Measurements from ENCODE around the gene SLC25A21. TPM values are rescaled to one million over a fixed set of nuclear protein-coding genes. Genes with fewer than 3 reads are reported as not detected.
"Not testable (repeated sequence)": the region's sequence is repeated elsewhere in the genome, so short reads cannot be mapped to it uniquely, and the experiment has no call there.

SLC25A21 gene
- polyA plus RNA-seq, 1 experiment, result 1.5 TPM

GRCh38 chr14:36820111-36820709 is 352.2 kb downstream of the SLC25A21 start:
- CTCF ChIA-PET, result no interaction called here
- no peaks in the 10 kb centered on the region for H3K27me3 ChIP-seq (ENCODE audit: control insufficient read depth, insufficient read depth, low read length)
- no peaks in the 10 kb centered on the region for H3K9me3 ChIP-seq (ENCODE audit: control insufficient read depth, insufficient read depth, low read length)
- TF ChIP-seq CTCF (IDR thresholded peaks at IDR 0.05; ENCODE audit: low read depth, low read length), result no peak
- no peak for DNase-seq (ENCODE audit: low read depth, low spot score)
- H3K27ac ChIP-seq (ENCODE audit: low read depth, low read length), result no peak overlapping the region
- POLR2A ChIA-PET, result no interaction called here
- no peak overlapping the region for H3K4me3 ChIP-seq (ENCODE audit: low read depth, low read length)

- ChIA-PET CTCF (interaction anchor here (1.3 to 1.7 kb wide), 2 partner anchors 299 to 331 kb away, joined by 3 to 4 read pairs; no protein-coding TSS in a partner anchor), POLR2A (no interaction called here)
- DNase-seq (ENCODE audit: low read depth, low spot score), result no peak
- no peak for TF ChIP-seq CTCF (IDR thresholded peaks at IDR 0.05; ENCODE audit: low read depth, low read length)
- H3K9me3 ChIP-seq (ENCODE audit: control insufficient read depth, insufficient read depth, low read length), result no peaks in the 10 kb centered on the region
- H3K27ac ChIP-seq (ENCODE audit: low read depth, low read length), result no peak overlapping the region
- H3K27me3 ChIP-seq (ENCODE audit: control insufficient read depth, insufficient read depth, low read length), result no peaks in the 10 kb centered on the region
- no peak overlapping the region for H3K4me3 ChIP-seq (ENCODE audit: low read depth, low read length)
These were observed 353.5 kb downstream of the SLC25A21 start for GRCh38 chr14:36818794-36819384.

GRCh38 chr14:36818246-36818645 is 354.2 kb downstream of the SLC25A21 start:
- TF ChIP-seq CTCF (IDR thresholded peaks at IDR 0.05; ENCODE audit: low read depth, low read length), result no peak
- Histone ChIP-seq H3K4me3 (ENCODE audit: low read depth, low read length) (no peak overlapping the region), H3K9me3 (ENCODE audit: control insufficient read depth, insufficient read depth, low read length) (no peaks in the 10 kb centered on the region), H3K27me3 (ENCODE audit: control insufficient read depth, insufficient read depth, low read length) (no peaks in the 10 kb centered on the region), H3K27ac (ENCODE audit: low read depth, low read length) (no peak overlapping the region)
- POLR2A ChIA-PET, result no interaction called here
- no peak for DNase-seq (ENCODE audit: low read depth, low spot score)
- CTCF ChIA-PET, result interaction anchor here (1.3 to 1.7 kb wide), 2 partner anchors 299 to 332 kb away, joined by 3 to 4 read pairs; no protein-coding TSS in a partner anchor

- no peak for TF ChIP-seq CTCF (IDR thresholded peaks at IDR 0.05; ENCODE audit: low read depth, low read length)
- no peak for DNase-seq (ENCODE audit: low read depth, low spot score)
- POLR2A ChIA-PET, result no interaction called here
- no peaks in the 10 kb centered on the region for H3K9me3 ChIP-seq (ENCODE audit: control insufficient read depth, insufficient read depth, low read length)
- CTCF ChIA-PET, result interaction anchor here (1.7 kb wide), 1 partner anchor 332 kb away, joined by 4 read pairs; no protein-coding TSS in a partner anchor
- H3K27me3 ChIP-seq (ENCODE audit: control insufficient read depth, insufficient read depth, low read length), result no peaks in the 10 kb centered on the region
- H3K27ac ChIP-seq (ENCODE audit: low read depth, low read length), result no peak overlapping the region
- no peak overlapping the region for H3K4me3 ChIP-seq (ENCODE audit: low read depth, low read length)
These were observed 355.1 kb downstream of the SLC25A21 start for GRCh38 chr14:36817071-36817930.

GRCh38 chr14:36816481-36816880 is 355.9 kb downstream of the SLC25A21 start:
- no peak for TF ChIP-seq CTCF (IDR thresholded peaks at IDR 0.05; ENCODE audit: low read depth, low read length)
- ChIA-PET POLR2A (no interaction called here), CTCF (no interaction called here)
- Histone ChIP-seq H3K27me3 (ENCODE audit: control insufficient read depth, insufficient read depth, low read length) (no peaks in the 10 kb centered on the region), H3K9me3 (ENCODE audit: control insufficient read depth, insufficient read depth, low read length) (no peaks in the 10 kb centered on the region), H3K27ac (ENCODE audit: low read depth, low read length) (no peak overlapping the region), H3K4me3 (ENCODE audit: low read depth, low read length) (no peak overlapping the region)
- no peak for DNase-seq (ENCODE audit: low read depth, low spot score)

- POLR2A ChIA-PET; H3K27ac ChIP-seq (ENCODE audit: low read depth, low read length); H3K4me3 ChIP-seq (ENCODE audit: low read depth, low read length); DNase-seq (ENCODE audit: low read depth, low spot score); H3K9me3 ChIP-seq (ENCODE audit: control insufficient read depth, insufficient read depth, low read length); H3K27me3 ChIP-seq (ENCODE audit: control insufficient read depth, insufficient read depth, low read length); CTCF ChIA-PET: not testable (repeated sequence)
These were observed 357.6 kb downstream of the SLC25A21 start for GRCh38 chr14:36814783-36815182.
